GM12864 (cell line): ENCODE data around the gene ACADVL.
"Not testable (repeated sequence)": the region's sequence is repeated elsewhere in the genome, so short reads cannot be mapped to it uniquely, and the experiment has no call there.

ENCODE experiments used
- DNase-seq: peaks from one replicate; pipeline ENCODE4 v3.0.0-alpha.2; 2011; ENCODE audit warnings: low read depth
- H3K4me3 ChIP-seq: 2 replicates; pipeline ENCODE4 v1.5.1; 2011; ENCODE audit warnings: mild to moderate bottlenecking, low read depth, low read length, control low read depth
- TF ChIP-seq, protein P1 (sequence below): IDR thresholded peaks from 2 replicates; pipeline ENCODE4 v1.5.1; 2011; ENCODE audit warnings: low read depth, mild to moderate bottlenecking, moderate library complexity, low read length, control low read depth, inconsistent platforms; ENCODE audit errors: missing control alignments

The ACADVL gene

DNA sequence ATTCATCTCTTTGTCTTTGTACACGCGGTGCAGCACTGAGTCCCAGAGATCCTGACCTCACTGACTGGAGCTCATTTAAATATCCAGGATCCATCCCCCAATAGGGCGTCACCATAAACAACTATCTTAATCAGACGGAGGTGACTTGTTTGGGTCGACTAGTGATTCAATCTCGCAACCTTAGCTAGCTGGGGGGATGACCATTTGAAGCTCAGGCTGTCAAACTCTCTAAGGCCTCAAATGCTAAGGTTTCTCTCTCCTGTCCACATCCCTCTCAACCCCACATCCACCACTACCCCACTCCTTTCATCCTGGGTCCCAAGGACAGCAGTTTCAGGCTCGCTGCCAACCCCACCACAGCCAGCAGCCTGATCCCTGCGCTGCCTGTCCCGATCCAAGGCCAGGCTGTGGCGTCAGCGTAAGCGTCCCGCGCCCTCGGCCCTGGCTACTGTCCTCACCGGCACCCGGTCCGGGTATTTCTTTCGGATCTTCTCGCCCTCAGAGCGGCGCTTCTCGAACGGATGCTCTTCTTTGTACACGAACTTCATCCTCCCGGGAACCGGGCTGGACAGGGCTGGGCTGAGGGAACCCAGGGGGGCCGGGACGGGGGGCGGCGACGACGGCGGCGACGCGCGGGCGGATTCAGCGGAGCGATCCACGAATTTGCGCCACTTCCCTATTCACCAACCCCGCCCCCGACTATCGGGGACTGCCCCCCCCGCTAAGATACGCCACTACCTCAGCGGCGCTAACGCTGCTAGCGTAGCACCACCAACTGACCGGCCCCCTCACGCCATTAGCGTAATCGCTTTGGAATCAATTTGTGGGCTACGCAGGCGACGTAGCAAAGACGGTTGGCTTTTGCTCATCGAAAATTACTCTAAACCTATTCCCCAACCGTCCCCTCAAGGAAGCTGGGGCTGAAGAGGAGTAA lies 22.3 kb downstream of the ACADVL start, which contains the start of gene GABARAP:
Gene GABARAP, minus strand, starts transcription at position 667 of the 934 bp plus-strand sequence. Its CDS starts 119 bp downstream, at position 548.
- TF ChIP-seq, protein P1, sequence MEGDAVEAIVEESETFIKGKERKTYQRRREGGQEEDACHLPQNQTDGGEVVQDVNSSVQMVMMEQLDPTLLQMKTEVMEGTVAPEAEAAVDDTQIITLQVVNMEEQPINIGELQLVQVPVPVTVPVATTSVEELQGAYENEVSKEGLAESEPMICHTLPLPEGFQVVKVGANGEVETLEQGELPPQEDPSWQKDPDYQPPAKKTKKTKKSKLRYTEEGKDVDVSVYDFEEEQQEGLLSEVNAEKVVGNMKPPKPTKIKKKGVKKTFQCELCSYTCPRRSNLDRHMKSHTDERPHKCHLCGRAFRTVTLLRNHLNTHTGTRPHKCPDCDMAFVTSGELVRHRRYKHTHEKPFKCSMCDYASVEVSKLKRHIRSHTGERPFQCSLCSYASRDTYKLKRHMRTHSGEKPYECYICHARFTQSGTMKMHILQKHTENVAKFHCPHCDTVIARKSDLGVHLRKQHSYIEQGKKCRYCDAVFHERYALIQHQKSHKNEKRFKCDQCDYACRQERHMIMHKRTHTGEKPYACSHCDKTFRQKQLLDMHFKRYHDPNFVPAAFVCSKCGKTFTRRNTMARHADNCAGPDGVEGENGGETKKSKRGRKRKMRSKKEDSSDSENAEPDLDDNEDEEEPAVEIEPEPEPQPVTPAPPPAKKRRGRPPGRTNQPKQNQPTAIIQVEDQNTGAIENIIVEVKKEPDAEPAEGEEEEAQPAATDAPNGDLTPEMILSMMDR, result no peak
- peak within 1 kb of the TSS; percentile 75 for H3K4me3 ChIP-seq
- peak; percentile 81 for DNase-seq

DNA sequence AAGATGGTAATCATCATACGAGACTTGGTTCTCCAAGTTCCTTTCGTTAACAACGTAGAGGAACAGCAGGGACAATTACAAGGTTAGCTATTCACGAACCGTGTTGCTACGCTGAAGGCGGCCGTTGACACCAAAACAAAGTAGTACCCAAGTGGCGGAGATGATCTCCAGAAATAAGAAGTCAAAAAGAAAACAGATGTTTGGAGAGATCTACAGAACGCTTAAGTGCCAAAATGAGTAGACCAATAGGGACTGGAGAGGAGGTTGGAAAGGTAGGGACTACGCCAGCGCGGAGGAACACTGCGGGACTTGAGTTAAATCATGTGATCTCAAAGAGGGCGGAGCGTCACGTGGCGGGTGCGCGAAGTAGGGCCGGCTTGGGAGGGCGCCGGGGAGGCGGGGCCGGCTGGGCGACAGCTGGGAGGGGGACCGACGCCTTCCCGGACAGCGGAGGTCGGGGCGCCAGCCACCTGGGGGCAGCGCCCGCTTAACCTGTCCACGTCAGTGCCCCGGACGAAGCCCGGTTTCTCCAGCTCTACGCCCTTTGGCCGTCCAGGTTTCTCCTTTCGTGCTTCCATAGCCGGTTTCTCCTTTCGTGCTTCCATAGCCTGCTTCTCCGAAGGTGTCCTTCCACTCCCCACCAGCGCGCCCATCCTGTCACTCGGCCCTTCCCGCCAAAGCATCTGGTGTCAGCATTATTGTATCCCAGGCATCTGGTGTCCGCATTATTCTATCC lies 23.1 kb downstream of the ACADVL start:
- peak; percentile 92 for DNase-seq
- H3K4me3 ChIP-seq, result peak overlapping the region; percentile 75

DNA sequence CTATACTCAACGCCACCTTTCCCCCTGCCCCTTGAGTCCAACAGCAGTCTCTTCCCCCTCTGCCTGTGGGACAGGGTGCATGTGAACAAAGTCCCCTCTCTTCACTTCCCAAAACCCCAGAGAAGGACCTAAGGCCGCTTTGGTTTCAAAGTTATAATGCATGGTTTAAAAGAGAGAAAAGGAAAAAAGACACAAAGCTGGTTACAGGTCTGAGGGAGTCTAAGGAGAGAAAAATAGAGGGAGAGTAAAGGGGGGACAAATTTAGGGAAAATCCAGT lies 23.7 kb downstream of the ACADVL start:
- TF ChIP-seq, protein P1, result no peak
- no peak for DNase-seq
- peak overlapping the region; percentile 75 for H3K4me3 ChIP-seq

More for the DNA sequence above, 23.1 kb downstream of the ACADVL start:
- TF ChIP-seq, protein P1, result no peak

DNA sequence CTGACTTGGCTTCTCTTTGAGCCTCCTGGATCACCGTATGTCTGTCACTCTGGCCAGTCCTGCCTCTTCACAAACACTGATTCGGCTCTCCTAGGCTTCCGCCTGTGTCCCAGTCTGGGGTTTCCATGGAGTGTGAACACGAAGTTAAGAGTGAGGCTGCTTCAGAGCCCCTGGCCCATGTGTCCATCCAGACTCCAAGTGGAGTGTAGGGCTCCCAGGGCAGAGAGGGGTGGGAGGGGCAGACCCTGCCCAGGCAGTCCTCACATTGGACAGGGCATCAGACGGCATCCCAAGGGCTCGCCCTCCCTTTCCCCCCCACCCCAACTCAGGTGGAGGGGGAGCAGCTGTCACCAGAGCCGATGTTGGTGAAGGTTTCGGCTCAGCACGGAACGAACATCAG lies 24.1 kb downstream of the ACADVL start:
- not testable (repeated sequence) for DNase-seq, H3K4me3 ChIP-seq

DNA sequence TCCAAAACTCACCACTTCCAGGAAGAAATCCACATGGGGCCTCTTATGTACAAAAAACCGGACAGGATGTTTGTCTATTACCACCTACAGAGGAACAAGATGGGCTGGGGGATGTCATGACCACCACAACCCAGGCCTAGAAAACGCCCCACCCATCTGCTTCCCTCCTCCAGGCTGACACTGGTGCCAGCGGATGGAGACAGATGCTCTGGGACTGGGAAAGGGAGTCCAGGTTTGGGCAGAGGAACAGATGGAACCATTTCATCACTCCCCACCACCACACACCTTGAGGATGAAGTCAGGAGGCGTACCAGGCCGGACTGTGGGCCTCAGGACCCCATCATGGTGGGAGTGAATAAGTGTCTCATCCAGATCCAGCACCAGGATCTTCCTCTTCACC lies 27.0 kb downstream of the ACADVL start:
- no peak for DNase-seq
- TF ChIP-seq, protein P1, result no peak
- no peak overlapping the region for H3K4me3 ChIP-seq

DNA sequence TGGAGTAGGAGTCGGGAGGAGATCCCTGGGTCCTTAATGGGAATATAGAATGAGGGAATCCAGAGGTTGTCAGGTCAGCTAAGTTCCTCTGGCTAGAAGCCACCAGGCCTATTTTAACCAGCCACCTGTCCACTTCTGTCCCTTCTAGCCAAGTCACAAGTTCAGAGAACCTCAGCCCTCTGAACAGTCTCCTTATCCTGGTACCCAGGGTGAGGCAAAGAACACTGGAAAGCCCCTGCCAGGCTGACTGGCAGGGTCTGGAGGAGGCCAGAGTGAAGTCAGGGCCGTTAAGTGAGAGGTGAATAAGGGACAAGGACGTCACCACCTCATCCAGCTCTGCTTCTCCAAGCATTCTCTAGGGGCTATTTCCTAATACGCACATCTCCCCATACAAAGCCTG lies 29.1 kb downstream of the ACADVL start:
- no peak overlapping the region for H3K4me3 ChIP-seq
- DNase-seq, result no peak
- TF ChIP-seq, protein P1, result no peak

DNA sequence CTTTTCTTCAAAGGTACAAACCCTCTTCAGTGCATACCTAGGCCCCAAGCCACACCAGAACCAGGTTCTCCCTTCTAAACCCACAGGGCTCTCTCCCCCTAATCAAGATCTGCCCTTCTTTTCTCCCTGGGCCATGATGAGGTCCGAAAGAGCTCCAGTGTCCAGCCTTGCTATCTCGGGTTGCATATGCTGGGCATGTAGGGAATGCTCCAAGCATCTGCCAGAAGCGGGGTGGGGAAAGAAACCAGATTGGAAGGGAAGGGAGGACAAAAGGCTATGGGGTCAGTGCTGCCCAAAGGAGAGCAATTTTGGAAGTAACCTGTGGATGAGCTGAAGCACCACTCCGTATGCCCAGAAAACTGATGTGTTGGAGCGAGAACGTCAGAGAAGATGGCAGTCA lies 29.5 kb downstream of the ACADVL start:
- DNase-seq, result no peak
- TF ChIP-seq, protein P1, result no peak
- H3K4me3 ChIP-seq, result peak overlapping the region; percentile 77
